GM19240 (cell line): ENCODE data around the gene TUSC2.
"Not testable (repeated sequence)": the region's sequence is repeated elsewhere in the genome, so short reads cannot be mapped to it uniquely, and the experiment has no call there.

Experiments
- DNase-seq: peaks from one replicate; pipeline ENCODE4 v3.0.0; 2011; ENCODE audit warnings: low spot score; ENCODE audit not compliant: insufficient read length

Gene TUSC2

GRCh38 chr3:50318615-50319014, 9.4 kb downstream of the TUSC2 start:
- no peak for DNase-seq

DNA sequence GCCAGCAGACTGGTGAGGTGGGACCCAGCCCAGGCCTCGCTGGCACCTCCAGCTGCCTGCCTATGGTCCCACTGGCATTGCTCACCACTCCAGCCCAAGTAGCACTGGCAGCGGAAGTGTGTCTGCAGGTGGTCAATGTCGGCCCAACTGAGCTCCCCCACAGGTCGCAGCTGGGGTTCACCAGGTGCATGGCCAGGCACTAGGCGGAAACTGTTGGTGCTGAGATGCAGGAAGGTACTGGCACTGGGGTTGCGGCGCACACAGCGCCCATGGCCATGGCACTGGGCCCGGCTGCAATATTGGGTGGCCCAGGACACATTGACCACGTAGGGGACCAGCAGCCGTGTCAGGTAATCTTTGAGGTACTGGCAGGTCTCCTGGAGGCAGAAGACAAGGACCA, 9.9 kb downstream of the TUSC2 start:
- DNase-seq: no peak

DNA sequence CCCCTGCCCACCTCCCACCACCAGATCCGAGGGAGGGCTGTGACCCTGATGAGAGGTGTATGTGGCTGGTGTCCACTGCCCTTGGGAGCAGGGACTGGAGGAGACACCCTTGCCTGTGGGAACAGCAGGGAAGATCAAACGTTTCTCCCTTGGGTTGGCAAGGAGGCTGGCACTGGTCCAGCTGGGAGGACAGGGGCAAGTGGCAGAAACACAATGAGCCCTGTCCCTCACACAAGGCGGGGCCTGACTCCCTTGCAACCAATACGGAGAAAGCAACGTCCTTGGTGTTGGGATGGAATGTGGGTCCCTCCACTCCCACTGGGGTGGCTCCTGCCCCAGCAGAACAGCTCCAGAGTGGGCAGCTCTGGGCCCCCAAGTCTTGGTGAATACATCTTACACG, 10.7 kb downstream of the TUSC2 start:
- no peak for DNase-seq

DNA sequence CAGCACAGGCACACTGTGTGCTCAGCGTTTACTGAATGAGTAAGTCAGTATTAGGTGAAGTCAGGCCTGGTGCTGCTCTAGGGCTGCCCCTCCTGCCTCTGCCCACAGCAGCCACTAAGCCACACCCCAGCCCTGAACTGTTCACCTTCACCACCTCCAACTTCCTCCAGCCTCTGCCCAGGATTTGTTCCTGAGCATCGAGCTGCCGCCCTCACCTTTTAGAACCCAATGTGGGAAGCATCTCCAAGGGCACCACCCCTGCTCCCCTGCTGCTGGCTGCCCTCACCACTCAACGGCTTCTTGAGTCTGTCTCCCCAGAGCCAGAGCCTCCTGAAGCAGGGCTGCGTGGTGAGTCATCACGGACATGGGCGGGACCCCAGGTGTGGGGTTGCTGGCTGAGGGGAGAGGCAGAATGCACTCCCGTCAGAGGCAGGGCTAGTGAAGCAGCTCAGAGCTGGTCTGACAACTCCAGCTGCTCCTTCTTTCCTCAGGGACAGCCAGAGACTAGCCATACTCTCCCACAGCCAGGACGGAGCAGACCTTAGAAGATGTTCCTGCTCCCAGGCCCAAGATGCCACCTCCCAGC, 11.3 kb downstream of the TUSC2 start:
- DNase-seq: no peak

DNA sequence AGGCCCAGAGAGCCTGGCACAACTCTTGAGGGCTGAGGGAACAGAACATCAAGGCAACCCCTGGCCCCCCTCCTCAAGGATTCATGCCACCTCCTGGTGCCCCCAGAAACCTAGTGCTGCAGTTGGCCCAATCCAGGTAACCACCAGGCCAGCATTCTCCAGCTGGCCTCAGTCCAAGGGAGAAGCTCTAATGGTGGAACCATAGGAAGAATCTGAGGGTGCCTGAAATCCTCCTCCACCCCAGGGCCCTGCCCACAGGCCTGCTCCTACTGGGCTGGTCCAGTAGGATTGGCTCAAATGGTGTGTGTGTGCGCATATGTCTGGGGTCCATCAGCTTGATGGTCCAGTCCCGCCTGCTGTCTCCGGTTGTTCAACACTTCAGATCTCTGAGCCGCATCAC, 13.2 kb downstream of the TUSC2 start:
- DNase-seq: no peak

GRCh38 chr3:50314342-50314741, 13.7 kb downstream of the TUSC2 start:
- DNase-seq: no peak

GRCh38 chr3:50312041-50312440, 16.0 kb downstream of the TUSC2 start:
- DNase-seq: not testable (repeated sequence)

GRCh38 chr3:50304601-50305000, 23.4 kb downstream of the TUSC2 start:
- DNase-seq: no peak

DNA sequence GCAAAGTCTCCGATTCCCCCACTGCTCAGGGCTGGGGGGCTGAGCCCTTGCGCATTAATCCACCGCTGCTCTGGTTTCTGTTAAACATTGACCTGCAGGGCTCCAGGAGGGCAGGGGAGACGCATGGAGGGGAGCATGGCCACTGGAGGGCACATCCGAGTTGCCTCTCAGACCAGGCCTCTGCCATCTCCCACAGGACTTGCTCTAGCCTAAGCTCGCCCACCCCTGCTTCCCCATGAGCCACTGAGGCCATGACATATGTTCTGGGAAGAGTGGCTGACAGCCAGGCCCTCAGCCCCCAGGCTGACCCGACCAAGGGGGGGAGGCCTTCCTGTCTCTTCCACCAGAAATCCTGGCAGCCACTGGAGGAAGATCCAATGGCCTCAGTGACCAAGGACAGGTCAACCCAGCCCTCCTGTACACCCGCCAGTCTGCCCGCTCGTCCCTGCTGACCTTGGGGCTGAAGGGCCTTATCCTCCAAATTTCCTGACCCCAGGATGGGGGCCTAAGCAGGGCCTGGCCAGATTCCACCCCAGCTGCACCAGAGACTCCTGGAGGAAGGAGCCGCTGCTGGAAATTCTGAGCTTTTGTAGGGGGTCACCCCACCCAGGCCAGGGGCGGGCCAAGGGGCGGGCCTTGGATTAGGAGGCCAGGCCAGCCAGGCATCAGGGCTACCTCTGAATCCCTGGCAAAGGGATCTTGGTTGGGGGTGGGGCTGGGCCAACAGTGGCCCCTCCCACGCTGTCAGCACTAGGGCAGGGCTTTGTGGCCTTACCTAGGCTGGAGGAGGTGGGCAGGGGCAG, 24.8 kb downstream of the TUSC2 start, which contains the start of gene HYAL1:
Gene HYAL1, minus strand, starts transcription at position 562 of the 803 bp plus-strand sequence. CDS start 618 bp downstream, outside the sequence.
- no peak for DNase-seq

DNA sequence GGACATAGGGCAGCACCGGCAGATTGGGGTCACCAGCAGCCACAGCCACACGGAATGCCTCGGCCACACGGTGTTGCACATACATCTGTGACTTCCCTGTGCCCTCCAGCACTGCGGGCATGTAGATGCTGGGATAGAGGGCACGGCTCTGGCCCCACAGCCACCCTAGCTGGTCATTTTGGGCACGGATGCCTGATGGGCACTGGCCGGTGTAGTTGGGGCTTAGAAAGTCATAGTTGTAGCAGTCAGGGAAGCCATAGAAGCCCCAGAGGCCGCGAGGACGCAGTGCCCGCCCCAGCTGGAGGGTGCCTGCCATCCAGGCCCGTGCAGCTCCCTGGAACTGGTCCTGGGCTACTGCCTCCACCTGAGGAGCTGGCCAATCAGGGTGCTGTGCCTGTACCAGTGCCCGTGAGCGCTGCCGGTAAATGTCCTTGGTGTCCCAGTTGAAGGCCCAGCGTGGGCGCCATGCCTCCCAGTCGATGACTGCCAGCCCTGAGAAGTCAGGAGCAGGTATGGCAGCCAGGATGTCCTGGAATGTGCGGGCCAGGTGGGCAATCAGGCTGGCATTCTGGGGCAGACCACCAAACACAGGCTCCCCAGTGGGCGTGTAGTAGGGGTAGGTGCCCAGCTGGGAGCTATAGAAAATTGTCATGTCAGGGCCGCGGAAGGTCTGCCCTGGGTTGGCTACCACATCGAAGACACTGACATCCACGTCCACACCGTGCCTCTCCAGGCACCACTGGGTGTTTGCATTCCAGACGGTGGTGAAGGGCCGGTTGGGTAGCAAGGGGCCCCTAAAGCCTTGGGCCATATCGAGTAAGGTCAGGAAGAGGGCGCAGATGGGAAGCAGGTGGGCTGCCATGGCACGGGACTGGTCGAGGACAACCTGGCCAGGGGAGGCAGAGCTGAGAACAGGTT, 25.7 kb downstream of the TUSC2 start:
- no peak for DNase-seq

GRCh38 chr3:50300681-50301254, 27.3 kb downstream of the TUSC2 start:
- DNase-seq: no peak

DNA sequence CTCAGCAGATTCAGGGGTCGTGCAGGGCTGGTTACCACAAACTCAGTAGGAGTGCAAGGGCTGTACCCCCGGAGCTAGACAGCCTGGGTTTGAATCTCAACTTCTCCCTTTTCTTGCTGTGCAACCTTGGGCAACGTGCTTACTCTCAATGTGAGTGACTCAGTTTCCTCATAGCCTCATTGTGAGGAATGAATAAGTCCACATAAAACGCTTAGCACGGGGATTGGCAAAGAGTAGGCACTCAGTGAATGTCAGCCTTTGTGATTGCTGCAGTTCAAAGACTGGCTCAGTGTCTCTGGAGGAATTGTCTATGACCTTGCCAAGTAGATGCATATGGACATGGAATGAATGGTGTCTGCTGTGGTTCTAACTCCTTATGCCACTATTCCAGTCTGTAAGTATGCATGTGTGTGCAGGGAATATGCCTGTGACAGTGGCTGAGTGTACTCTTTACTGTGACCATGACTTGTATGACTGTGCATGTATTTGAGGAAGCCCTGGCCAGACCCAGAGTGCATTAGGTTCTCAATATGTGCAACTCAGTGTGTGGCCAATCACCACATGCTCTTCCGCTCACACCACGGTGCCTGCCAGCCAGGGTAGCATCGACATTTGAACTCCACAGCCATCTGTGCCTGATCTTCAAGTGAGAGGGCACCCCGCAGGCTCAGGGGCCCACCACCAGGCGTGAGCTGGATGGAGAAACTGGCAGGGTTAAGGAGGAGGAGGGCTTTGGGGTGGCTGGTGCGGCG, 27.9 kb downstream of the TUSC2 start:
- DNase-seq: no peak

GRCh38 chr3:50299638-50299928, 28.4 kb downstream of the TUSC2 start:
- DNase-seq: no peak

GRCh38 chr3:50298836-50299637, 29.0 kb downstream of the TUSC2 start, which contains the start of the genes HYAL3 and NAA80:
HYAL3 (minus strand) TSS chr3:50299405; CDS start chr3:50295602, 3,803 bp downstream.
NAA80 (minus strand) TSS chr3:50299405; CDS start chr3:50297463, 1,942 bp downstream.
- peak; percentile 89 for DNase-seq

DNA sequence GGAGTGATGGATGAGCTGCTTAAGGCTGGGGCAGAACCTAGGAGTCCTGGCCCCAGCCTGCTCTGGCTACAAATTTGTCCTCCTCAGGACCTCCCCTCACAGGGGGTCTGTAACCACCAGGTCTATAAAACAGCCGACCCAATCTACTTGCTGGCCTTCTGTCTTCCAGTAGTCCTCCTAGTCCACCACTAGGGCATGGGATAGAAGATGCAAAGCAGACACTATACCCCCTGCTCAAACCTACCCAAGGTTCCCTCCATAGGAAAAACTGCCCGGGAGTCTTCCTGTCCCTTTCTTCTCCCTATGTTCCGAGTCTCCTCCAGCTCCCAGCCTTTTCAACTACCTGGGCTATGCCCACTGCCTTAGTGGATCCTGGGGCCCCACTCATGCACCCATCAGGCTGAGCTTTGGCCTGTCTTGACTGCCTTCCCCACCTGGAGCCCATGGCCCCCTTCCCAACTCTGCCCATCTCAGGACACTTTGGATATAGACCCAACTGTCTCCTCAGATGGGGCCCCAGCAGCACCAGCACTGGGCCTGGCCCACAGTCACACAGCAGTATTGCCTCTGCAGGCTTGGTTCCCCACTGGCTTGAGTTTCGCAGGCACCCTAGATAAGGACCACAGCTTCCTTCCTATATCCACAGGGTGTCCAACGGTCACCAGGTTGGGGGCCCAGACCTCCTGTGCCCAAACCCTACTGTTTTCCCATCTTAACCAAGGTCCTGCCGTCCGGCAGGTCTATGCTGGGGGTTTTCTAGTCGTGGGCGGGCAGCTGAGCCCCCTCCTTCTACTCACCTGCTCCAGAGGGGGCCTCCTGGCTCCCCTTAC, 29.9 kb downstream of the TUSC2 start:
- no peak for DNase-seq

DNA sequence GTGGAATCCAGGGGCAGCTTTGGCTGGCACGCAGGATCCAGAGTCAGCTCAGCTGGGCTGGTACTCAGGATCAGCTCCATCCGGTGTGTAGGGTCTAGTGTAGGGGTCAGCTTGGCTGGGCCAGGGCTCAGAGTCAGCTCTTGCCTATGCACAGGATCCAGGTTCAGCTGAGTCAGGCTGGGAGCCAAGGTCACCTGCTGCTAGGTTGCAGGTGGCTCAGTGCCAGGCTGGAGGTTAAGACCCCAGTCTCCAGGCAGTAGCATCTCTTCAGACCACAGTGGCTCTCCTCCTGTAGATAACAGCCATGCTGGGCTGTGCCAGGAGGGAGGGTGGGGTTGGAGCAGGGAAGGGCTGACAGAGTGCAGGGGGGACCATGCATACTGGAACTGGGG, 30.6 kb downstream of the TUSC2 start:
- no peak for DNase-seq

DNA sequence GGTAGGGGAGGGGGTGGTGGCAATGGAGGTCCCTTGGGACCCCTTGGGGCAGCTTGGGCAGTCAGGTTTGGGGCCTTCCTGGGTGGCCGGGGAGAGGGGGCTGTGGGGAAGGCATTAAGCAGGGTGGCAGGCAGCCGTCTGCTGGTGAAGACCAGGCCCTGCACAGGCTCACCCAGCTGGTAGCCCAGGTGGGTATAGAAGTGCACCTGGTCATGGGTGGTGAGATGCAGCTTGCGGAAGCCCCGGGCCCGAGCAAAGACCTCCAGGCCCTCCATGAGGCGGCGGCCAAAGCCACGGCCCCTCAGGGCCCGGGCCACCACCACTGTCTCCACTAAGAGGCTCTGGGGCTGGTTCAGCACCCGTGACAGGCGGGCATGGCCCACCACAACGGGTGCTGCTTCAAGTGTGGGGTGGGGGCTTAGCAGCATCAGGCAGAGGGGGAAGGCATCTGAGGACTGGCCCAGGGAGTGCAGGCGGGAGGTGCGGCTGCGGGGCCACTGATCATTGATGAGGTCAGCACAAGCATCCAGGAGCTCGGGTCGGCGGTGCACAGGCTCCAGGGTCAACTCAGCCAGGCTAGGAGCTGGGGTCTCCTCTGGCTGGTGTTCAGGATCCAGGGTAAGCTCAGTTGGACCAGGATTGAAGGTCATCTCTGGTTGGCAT, 31.2 kb downstream of the TUSC2 start:
- no peak for DNase-seq

DNA sequence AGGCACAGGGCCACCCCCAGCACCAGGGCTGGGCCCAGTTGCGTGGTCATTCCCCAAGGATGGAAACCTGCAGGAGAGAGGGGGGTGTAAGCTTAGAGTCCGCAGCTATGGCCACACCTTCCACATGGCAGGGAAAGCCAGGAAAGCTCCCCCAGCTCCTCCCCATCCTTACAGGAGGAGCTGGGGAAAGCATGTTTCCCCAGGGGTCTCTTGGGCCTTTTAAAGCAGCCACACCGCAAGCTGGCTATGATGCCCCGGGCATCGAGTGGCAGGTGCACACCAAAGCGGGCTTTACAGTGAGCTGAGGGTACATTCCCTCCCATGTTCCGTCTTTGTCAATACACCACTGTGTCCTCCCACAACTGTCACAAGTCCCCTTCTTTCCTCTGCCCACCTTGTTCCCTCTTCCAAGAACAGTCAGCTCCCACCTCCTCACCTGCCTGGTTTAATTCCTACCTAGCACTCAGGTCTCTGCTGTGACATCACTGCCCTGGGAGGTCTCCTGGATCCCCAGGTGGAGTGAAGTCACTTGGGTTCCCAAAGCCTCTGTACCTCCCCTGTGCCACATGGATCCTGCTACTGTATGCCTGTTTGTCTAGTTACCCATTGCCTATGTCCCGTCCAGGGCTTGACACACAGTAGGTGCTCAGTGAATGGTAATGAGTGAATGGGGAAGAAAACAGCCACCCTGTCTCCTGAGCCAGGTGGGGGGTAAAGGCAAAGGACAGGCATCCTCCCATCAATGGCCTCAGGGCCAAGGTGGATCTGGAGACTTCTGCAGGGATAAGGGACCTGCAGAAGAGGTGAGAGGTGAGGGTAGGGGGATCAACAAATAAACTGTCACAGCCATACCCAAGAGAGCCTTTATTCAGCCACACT, 32.2 kb downstream of the TUSC2 start:
- no peak for DNase-seq
